Measurements from ENCODE around the gene SLC34A2. TPM values are rescaled to one million over a fixed set of nuclear protein-coding genes. Genes with fewer than 3 reads are reported as not detected.

Gene SLC34A2
- total and polyA plus RNA-seq, 2 of the 8 experiments (the other 6 are each of a cell fraction or from before 2014, with no cell fraction given), result 2.2 to 2.9 TPM

GRCh38 chr4:25651682-25652081, 4.0 kb upstream of the SLC34A2 start:
- no peak overlapping the region for H3K4ac ChIP-seq (replicated peaks; ENCODE audit: insufficient read length, low read depth, low read length)
- no peak overlapping the region for H3K4me2 ChIP-seq (ENCODE audit: insufficient read depth in 1 of 2, low read depth in 2 of 2, low read length in 2 of 2)
- H3K27ac ChIP-seq (ENCODE audit: low read depth, low read length), result no peak overlapping the region
- H3K79me1 ChIP-seq (ENCODE audit: low read depth, low read length), result no peaks in the 10 kb centered on the region
- no peak overlapping the region for H4K5ac ChIP-seq (ENCODE audit: insufficient read length, low read depth, low read length)
- H2AFZ ChIP-seq (ENCODE audit: low read length), result no peak overlapping the region; the same call in 1 of the 2 replicates
- H3K56ac ChIP-seq (replicated peaks; ENCODE audit: insufficient read length, low read depth, low read length), result no peak overlapping the region
- no peak overlapping the region for H2BK20ac ChIP-seq (ENCODE audit: low read length)
- no peaks in the 10 kb centered on the region for H3K9me3 ChIP-seq (ENCODE audit: insufficient read depth in 2 of 2, low read depth in 1 of 2, low read length in 1 of 2)
- H2BK15ac ChIP-seq (ENCODE audit: low read length), result no peak overlapping the region
- H3K18ac ChIP-seq (ENCODE audit: extremely low read depth, low read length), result no peak overlapping the region
- 87% methylated on average over 5 of the region's 5 CpGs; no CpG with 5 or more reads in 1 of the 2 experiments for whole genome bisulfite sequencing, 2 experiments (ENCODE audit: extremely low coverage in 1 of 2, insufficient coverage in 1 of 2, insufficient read length in 1 of 2, insufficient replicate concordance in 2 of 2, low coverage in 1 of 2, low lambda C conversion rate in 2 of 2, missing lambda C conversion rate in 1 of 2)
- peak overlapping the region; percentile 63 for H4K91ac ChIP-seq (replicated peaks; ENCODE audit: insufficient read length, low read length)
- CTCF ChIA-PET (ENCODE audit: partially characterized antibody), result interaction anchor here (1.9 to 6.3 kb wide), 3 partner anchors 9 to 211 kb away, joined by 8 to 35 read pairs (median 9); no protein-coding TSS in a partner anchor
- FAIRE-seq (no peak), DNase-seq (ENCODE audit: low read depth in 1 of 2, low spot score in 2 of 2) (no peak)
- no peak overlapping the region for H2BK120ac ChIP-seq (replicated peaks; ENCODE audit: low read depth, low read length)
- no peaks in the 10 kb centered on the region for H3K36me3 ChIP-seq (ENCODE audit: control insufficient read depth in 2 of 4, insufficient read depth in 4 of 4, low read length in 3 of 4)
- no peak overlapping the region for H4K8ac ChIP-seq (ENCODE audit: extremely low read depth, insufficient read depth, low read length)
- H2BK5ac ChIP-seq (ENCODE audit: low read depth, low read length), result no peak overlapping the region
- H3K4me1 ChIP-seq (replicated peaks in 1 of 4; ENCODE audit: control insufficient read depth in 3 of 4, insufficient read depth in 4 of 4, low read length in 3 of 4), result peaks cover 14 to 25% (median 16%) of the 10 kb centered on the region in 4 experiments
- no peak overlapping the region for H3K14ac ChIP-seq (ENCODE audit: insufficient read length)
- no peaks in the 10 kb centered on the region for H3K79me2 ChIP-seq (ENCODE audit: control insufficient read depth in 1 of 2, insufficient read depth in 2 of 2, low read length in 2 of 2)
- H2AK5ac ChIP-seq (ENCODE audit: low read depth, low read length), result no peak overlapping the region
- H3K4me3 ChIP-seq (ENCODE audit: extremely low read depth in 1 of 4, insufficient read depth in 2 of 4, low read depth in 3 of 4, low read length in 4 of 4), result no peak overlapping the region
- H3K23ac ChIP-seq (ENCODE audit: insufficient read length), result no peak overlapping the region
- peaks cover 1 to 31% (median 28%) of the 10 kb centered on the region in 4 experiments for H3K27me3 ChIP-seq (replicated peaks in 1 of 4; ENCODE audit: control insufficient read depth in 3 of 4, extremely low read depth in 1 of 4, insufficient read depth in 3 of 4, low read length in 3 of 4)
- no peak overlapping the region for H3K9ac ChIP-seq (replicated peaks in 1 of 4; ENCODE audit: extremely low read depth in 1 of 4, low read depth in 3 of 4, low read length in 3 of 4)
- H4K20me1 ChIP-seq (replicated peaks in 1 of 2; ENCODE audit: control insufficient read depth in 1 of 2, insufficient read depth in 2 of 2, low read length in 2 of 2), result no peaks in the 10 kb centered on the region
- H2BK12ac ChIP-seq (ENCODE audit: low read depth, low read length), result no peak overlapping the region
- peaks cover 7% of the 10 kb centered on the region; the same call in 1 of the 2 replicates for H3K23me2 ChIP-seq (ENCODE audit: low read depth, low read length)
- POLR2A ChIA-PET (ENCODE audit: partially characterized antibody), result no interaction called here
- TF ChIP-seq USF2 (IDR thresholded peaks at IDR 0.05; ENCODE audit: low read length), result no peak
- no peak for TF ChIP-seq TAF7 (optimal IDR thresholded peaks at IDR 0.05; ENCODE audit: borderline replicate concordance, low read depth, low read length)

Measured in H1 (cell line).